Common myeloid progenitor, CD34-positive (primary cell): Measurements from ENCODE around the gene LRP1B.

Experiments
- CTCF ChIA-PET: fragments of 350-600 bp; sonication (Branson Sonifier 250); formaldehyde crosslinking; loops from one replicate; lab custom pipeline; 2021; ENCODE audit warnings: antibody characterized with exemption; lab: Charles Lee
- POLR2A ChIA-PET: fragments of 350-600 bp; sonication (Branson Sonifier 250); formaldehyde crosslinking; loops from one replicate; lab custom pipeline; 2021; ENCODE audit warnings: antibody characterized with exemption; lab: Charles Lee
- DNase-seq, 3 donors: peaks; one replicate each; pipeline versions ENCODE4 v3.0.0 to v3.0.0-alpha.2; 2013
- H3K27ac ChIP-seq, 2 experiments: 1 replicate in 1 of 2; 2 replicates in 1 of 2; pipeline ENCODE4 v1.7.0; 2013; ENCODE audit warnings: inconsistent platforms in 2 of 2, low read length in 2 of 2, mild to moderate bottlenecking in 2 of 2, low read depth in 1 of 2, moderate library complexity in 1 of 2; ENCODE audit not compliant: severe bottlenecking in 2 of 2, insufficient read depth in 1 of 2, poor library complexity in 1 of 2
- H3K27me3 ChIP-seq, 5 experiments: replicated peaks in 2 of 5; 1 replicate in 3 of 5; 2 replicates in 2 of 5; pipeline versions ENCODE4 v1.6.1 to v1.7.0; 2013; ENCODE audit warnings: low read length in 4 of 5, mild to moderate bottlenecking in 2 of 5, moderate library complexity in 2 of 5, inconsistent platforms in 1 of 5; ENCODE audit not compliant: insufficient read depth in 5 of 5, control insufficient read depth in 4 of 5
- H3K36me3 ChIP-seq, 4 experiments: 1 replicate in 2 of 4; 2 replicates in 2 of 4; pipeline versions ENCODE4 v1.6.1 to v1.7.0; 2013; ENCODE audit warnings: low read length in 3 of 4, control low read depth in 1 of 4, mild to moderate bottlenecking in 1 of 4; ENCODE audit not compliant: control insufficient read depth in 4 of 4, insufficient read depth in 4 of 4
- H3K4me1 ChIP-seq, 4 experiments: 1 replicate in 3 of 4; 2 replicates in 1 of 4; pipeline versions ENCODE4 v1.6.1 to v1.7.1; 2013; ENCODE audit warnings: low read length in 3 of 4, mild to moderate bottlenecking in 3 of 4, control low read depth in 1 of 4, inconsistent platforms in 1 of 4, moderate library complexity in 1 of 4; ENCODE audit not compliant: control insufficient read depth in 4 of 4, insufficient read depth in 4 of 4; ENCODE audit errors: control extremely low read depth in 1 of 4
- H3K4me3 ChIP-seq, 7 experiments: 1 replicate in 4 of 7; 2 replicates in 3 of 7; pipeline versions ENCODE4 v1.5.1 to v1.7.0; 2013; ENCODE audit warnings: mild to moderate bottlenecking in 7 of 7, low read length in 6 of 7, moderate library complexity in 6 of 7, inconsistent platforms in 2 of 7, low read depth in 2 of 7, control low read depth in 1 of 7; ENCODE audit not compliant: insufficient read depth in 4 of 7, control insufficient read depth in 1 of 7; ENCODE audit errors: extremely low read depth in 1 of 7
- H3K9me3 ChIP-seq, 5 experiments: 1 replicate in 4 of 5; 2 replicates in 1 of 5; pipeline versions ENCODE4 v1.6.1 to v1.7.1; 2013; ENCODE audit warnings: low read length in 4 of 5, mild to moderate bottlenecking in 2 of 5, inconsistent platforms in 1 of 5, low read depth in 1 of 5, moderate library complexity in 1 of 5; ENCODE audit not compliant: control insufficient read depth in 4 of 5, insufficient read depth in 2 of 5; ENCODE audit errors: control extremely low read depth in 1 of 5
- WGBS: methylation state at CpG from one replicate; pipeline ENCODE4 v1.1.5; 2013; ENCODE audit not compliant: insufficient coverage; 5-methylcytosine and 5-hydroxymethylcytosine counted together

LRP1B gene

GRCh38 chr2:140603416-140603815 lies 1527.4 kb downstream of the LRP1B start:
- Histone ChIP-seq H3K36me3 (no peaks in the 10 kb centered on the region), H3K9me3 (no peaks in the 10 kb centered on the region), H3K4me3 (no peak overlapping the region), H3K4me1 (no peaks in the 10 kb centered on the region), H3K27me3 (no peaks in the 10 kb centered on the region), H3K27ac (no peak overlapping the region)
- ChIA-PET CTCF (no interaction called here), POLR2A (no interaction called here)
- DNase-seq, result no peak
- no CpG with 5 or more reads among the region's 4 CpGs for WGBS

DNA sequence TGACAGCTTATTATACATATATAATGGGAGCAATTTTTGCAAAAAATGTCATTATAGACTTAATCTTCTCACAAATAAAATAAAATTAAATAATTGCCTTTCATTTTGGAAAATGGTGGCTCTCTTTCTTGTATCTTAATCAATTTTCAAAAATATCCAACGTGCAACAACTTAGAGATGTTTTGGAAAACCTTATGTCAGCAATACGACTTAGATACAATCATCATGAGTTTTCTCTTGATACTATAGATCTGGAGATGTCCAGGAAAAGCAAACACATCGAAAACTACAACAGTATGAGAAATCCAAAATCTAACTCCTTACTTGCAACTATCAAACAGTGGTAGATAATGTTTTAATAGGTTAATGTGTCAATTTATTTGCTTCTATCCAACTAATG lies 1529.0 kb downstream of the LRP1B start:
- no peak overlapping the region for H3K27ac ChIP-seq
- H3K27me3 ChIP-seq, result no peaks in the 10 kb centered on the region
- no peaks in the 10 kb centered on the region for H3K36me3 ChIP-seq
- no CpG with 5 or more reads among the region's 3 CpGs for WGBS
- ChIA-PET POLR2A (no interaction called here), CTCF (no interaction called here)
- H3K4me3 ChIP-seq, result no peak overlapping the region
- DNase-seq, result no peak
- no peaks in the 10 kb centered on the region for H3K9me3 ChIP-seq
- no peaks in the 10 kb centered on the region for H3K4me1 ChIP-seq

DNA sequence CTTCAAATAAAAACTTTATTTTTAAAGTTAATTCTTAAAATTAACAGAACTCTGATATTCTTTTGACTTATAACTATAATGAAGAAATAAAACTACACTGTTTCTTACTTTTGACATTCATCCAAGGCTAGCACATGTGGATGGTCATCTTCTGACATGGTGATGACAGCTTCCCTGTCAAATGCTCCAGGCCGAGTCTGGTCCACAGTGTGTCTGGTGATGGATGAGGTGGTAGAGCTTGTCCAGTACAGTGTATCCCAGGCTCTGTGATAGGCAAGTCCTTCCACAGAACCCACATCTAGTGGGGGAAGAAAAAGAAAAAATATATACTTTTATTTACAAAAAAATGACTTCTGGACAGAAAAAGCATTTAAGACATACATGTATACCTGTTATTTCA lies 1529.5 kb downstream of the LRP1B start:
- POLR2A ChIA-PET, result no interaction called here
- WGBS, result no CpG with 5 or more reads among the region's 1 CpG
- no peak for DNase-seq
- Histone ChIP-seq H3K9me3 (no peaks in the 10 kb centered on the region), H3K4me3 (no peak overlapping the region), H3K27ac (no peak overlapping the region), H3K27me3 (no peaks in the 10 kb centered on the region), H3K4me1 (no peaks in the 10 kb centered on the region), H3K36me3 (no peaks in the 10 kb centered on the region)
- CTCF ChIA-PET, result no interaction called here

- ChIA-PET POLR2A (no interaction called here), CTCF (interaction anchor here (0.9 kb wide), 1 partner anchor 9 kb away, joined by 4 read pairs; no protein-coding TSS in a partner anchor)
Observed at GRCh38 chr2:140600116-140600515, 1530.7 kb downstream of the LRP1B start.

GRCh38 chr2:140597836-140598235 lies 1533.0 kb downstream of the LRP1B start:
- H3K4me1 ChIP-seq, result no peaks in the 10 kb centered on the region
- H3K9me3 ChIP-seq, result no peaks in the 10 kb centered on the region
- H3K27ac ChIP-seq, result no peak overlapping the region
- no peak for DNase-seq
- no peak overlapping the region for H3K4me3 ChIP-seq
- 100% methylated on average over 1 of the region's 1 CpG for WGBS
- POLR2A ChIA-PET, result no interaction called here
- H3K36me3 ChIP-seq, result no peaks in the 10 kb centered on the region
- CTCF ChIA-PET, result interaction anchor here (1.0 kb wide), 1 partner anchor 12 kb away, joined by 3 read pairs; no protein-coding TSS in a partner anchor
- no peaks in the 10 kb centered on the region for H3K27me3 ChIP-seq

More at GRCh38 chr2:140600116-140600515, 1530.7 kb downstream of the LRP1B start:
- Histone ChIP-seq H3K9me3 (no peaks in the 10 kb centered on the region), H3K36me3 (no peaks in the 10 kb centered on the region), H3K27me3 (no peaks in the 10 kb centered on the region), H3K27ac (no peak overlapping the region), H3K4me1 (no peaks in the 10 kb centered on the region), H3K4me3 (no peak overlapping the region)
- DNase-seq, result no peak
- WGBS, result no CpG with 5 or more reads among the region's 1 CpG

DNA sequence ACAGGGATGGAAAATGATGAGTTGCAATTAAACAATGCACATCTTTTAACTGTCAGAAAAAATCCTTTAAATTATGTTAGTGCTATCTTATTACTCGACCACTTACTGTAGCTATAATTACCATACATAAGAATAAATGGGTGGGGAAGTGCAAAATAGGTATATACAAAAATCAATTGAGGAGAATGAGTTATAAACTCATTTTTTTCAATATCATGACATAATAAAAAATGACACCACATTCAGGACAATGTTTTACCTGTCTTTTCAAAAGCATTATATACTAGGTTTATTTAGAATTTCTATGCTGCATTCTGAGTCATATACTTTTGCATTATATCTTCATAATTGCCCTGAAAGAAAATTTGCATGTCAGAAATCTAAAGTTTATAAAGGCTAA lies 1533.6 kb downstream of the LRP1B start:
- no CpG with 5 or more reads among the region's 1 CpG for WGBS
- DNase-seq, result no peak
- no peaks in the 10 kb centered on the region for H3K4me1 ChIP-seq
- POLR2A ChIA-PET, result no interaction called here
- no peaks in the 10 kb centered on the region for H3K36me3 ChIP-seq
- no peak overlapping the region for H3K27ac ChIP-seq
- H3K9me3 ChIP-seq, result no peaks in the 10 kb centered on the region
- no peaks in the 10 kb centered on the region for H3K27me3 ChIP-seq
- H3K4me3 ChIP-seq, result no peak overlapping the region
- CTCF ChIA-PET, result no interaction called here

- Histone ChIP-seq H3K36me3 (no peaks in the 10 kb centered on the region), H3K4me1 (no peaks in the 10 kb centered on the region), H3K4me3 (no peak overlapping the region), H3K27ac (no peak overlapping the region), H3K9me3 (no peaks in the 10 kb centered on the region), H3K27me3 (no peaks in the 10 kb centered on the region)
- 92% methylated on average over 2 of the region's 4 CpGs for WGBS
- POLR2A ChIA-PET, result no interaction called here
- CTCF ChIA-PET, result no interaction called here
- DNase-seq, result no peak
Observed at GRCh38 chr2:140596447-140596846, 1534.4 kb downstream of the LRP1B start.
